ENCODE data around the gene TRDN. TPM values are rescaled to one million over a fixed set of nuclear protein-coding genes. Genes with fewer than 3 reads are reported as not detected.

TRDN gene
- total and polyA plus RNA-seq, 3 donors from 2014 or later = 2.8 to 3.7 (median 3.2) TPM

DNA sequence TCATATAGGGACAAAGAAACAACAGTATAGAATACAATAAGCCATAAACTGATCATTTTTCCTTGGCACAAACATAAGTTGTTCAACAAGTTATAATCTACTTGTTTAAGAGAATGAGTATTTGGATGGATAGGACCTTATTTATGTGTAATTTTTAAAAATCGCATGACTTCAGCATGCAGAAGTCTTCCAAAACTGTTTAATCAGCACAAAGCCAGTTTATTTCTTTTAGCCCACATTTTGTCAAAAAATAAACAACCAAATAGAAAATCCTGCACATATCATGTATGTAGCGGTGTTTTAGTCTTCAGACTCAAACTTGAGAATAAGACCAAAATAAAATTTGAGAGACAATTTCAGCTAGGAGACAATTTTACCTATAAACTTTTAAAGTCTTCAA is 304.7 kb downstream of the TRDN start:
- Histone ChIP-seq H3K9me3 (no peaks in the 10 kb centered on the region), H3K4me1 (no peaks in the 10 kb centered on the region), H3K36me3 (ENCODE audit: low read depth, missing control alignments) (no peaks in the 10 kb centered on the region), H3K27me3 (no peaks in the 10 kb centered on the region), H3K27ac (no peak overlapping the region), H3K4me3 (no peak overlapping the region)
- no peak for TF ChIP-seq POLR2A (IDR thresholded peaks at IDR 0.05)
- TF ChIP-seq, protein P1, sequence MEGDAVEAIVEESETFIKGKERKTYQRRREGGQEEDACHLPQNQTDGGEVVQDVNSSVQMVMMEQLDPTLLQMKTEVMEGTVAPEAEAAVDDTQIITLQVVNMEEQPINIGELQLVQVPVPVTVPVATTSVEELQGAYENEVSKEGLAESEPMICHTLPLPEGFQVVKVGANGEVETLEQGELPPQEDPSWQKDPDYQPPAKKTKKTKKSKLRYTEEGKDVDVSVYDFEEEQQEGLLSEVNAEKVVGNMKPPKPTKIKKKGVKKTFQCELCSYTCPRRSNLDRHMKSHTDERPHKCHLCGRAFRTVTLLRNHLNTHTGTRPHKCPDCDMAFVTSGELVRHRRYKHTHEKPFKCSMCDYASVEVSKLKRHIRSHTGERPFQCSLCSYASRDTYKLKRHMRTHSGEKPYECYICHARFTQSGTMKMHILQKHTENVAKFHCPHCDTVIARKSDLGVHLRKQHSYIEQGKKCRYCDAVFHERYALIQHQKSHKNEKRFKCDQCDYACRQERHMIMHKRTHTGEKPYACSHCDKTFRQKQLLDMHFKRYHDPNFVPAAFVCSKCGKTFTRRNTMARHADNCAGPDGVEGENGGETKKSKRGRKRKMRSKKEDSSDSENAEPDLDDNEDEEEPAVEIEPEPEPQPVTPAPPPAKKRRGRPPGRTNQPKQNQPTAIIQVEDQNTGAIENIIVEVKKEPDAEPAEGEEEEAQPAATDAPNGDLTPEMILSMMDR (IDR thresholded peaks at IDR 0.05) = no peak
- intact Hi-C loops (cut with DNase I; ENCODE audit: low total_unique reads) = no loop called here
- WGBS, 2 donors = 90% methylated on average over 2 of the region's 2 CpGs
- no peak for DNase-seq

- H3K27me3 ChIP-seq = no peaks in the 10 kb centered on the region
- no peaks in the 10 kb centered on the region for H3K36me3 ChIP-seq (ENCODE audit: low read depth, missing control alignments)
- TF ChIP-seq, protein P1 (IDR thresholded peaks at IDR 0.05) = no peak
- no peak for TF ChIP-seq POLR2A (IDR thresholded peaks at IDR 0.05)
- H3K9me3 ChIP-seq = no peaks in the 10 kb centered on the region
- intact Hi-C loops (cut with DNase I; ENCODE audit: low total_unique reads) = no loop called here
- no peak overlapping the region for H3K4me3 ChIP-seq
- H3K27ac ChIP-seq = no peak overlapping the region
- DNase-seq = no peak
- no peaks in the 10 kb centered on the region for H3K4me1 ChIP-seq
Measured at GRCh38 chr6:123329337-123329736, 307.4 kb downstream of the TRDN start.

DNA sequence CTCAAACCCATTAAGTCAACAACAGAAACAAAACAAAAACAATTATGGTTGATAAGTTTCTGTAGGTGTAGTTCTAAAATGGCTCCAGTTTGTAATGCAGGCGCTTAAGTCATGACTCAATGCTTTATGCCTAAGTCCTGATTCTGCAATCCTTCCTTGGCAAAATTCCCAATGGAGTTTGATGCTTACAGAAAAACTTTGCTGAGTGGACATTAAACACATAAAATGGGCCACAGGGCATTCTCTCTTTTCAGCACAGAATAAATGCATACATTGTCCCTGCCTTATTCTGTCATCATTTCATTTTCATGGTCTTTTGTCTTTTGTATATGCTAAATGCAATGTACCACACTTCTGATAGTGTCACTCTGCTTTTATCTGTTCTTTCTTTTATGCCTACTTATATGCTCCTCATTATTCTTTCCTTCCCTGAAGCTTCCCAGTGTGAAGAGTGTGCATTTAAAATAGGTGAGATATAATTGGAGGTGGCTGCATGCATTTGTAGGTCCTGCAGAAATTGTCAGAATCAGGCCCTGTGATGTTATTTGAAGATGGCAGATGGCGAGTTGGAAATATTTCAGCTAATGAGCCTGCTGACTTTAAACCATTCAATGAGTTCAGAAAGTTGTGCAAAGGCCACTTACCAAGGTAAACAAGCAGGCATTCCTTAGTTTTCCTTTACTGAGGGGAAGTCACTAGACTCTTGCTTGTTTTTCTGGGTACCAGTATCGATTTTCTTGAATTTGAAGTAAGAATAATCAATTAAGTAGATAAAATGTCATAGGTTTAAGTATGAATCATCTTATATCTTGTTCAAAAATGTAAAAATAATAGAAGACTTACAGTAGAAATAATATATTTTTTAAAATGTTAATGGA is 313.1 kb downstream of the TRDN start:
- intact Hi-C loops (cut with DNase I; ENCODE audit: low total_unique reads) = no loop called here
- 81 to 90% methylated on average over 3 of the region's 3 CpGs for WGBS, 2 donors
- Histone ChIP-seq H3K4me3 (no peak overlapping the region), H3K27me3 (no peaks in the 10 kb centered on the region), H3K36me3 (ENCODE audit: low read depth, missing control alignments) (no peaks in the 10 kb centered on the region), H3K9me3 (no peaks in the 10 kb centered on the region), H3K4me1 (no peaks in the 10 kb centered on the region), H3K27ac (no peak overlapping the region)
- TF ChIP-seq POLR2A (IDR thresholded peaks at IDR 0.05) = no peak
- TF ChIP-seq, protein P1 (IDR thresholded peaks at IDR 0.05) = no peak
- DNase-seq = no peak

DNA sequence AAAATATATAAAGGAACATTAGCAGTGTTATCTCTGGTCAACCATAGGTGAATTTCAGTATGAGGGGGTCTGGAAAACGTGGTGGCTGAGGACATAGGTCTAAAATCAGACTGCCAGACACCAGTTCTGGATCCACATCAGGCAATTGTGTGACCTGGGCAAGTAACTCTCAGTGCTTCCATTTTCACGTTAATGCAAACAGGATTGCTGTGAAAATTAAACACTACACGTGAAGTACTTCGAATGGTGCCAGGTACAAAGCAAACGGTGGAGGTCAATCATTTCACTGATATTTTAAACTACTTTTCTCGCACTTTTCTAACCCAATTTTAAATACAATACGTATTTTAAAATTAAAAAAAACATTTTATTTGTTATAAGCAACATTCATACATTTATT is 315.7 kb downstream of the TRDN start:
- intact Hi-C loops (cut with DNase I; ENCODE audit: low total_unique reads) = no loop called here
- no peak overlapping the region for H3K27ac ChIP-seq
- H3K27me3 ChIP-seq = no peaks in the 10 kb centered on the region
- H3K4me3 ChIP-seq = no peak overlapping the region
- H3K36me3 ChIP-seq (ENCODE audit: low read depth, missing control alignments) = no peaks in the 10 kb centered on the region
- H3K9me3 ChIP-seq = no peaks in the 10 kb centered on the region
- TF ChIP-seq, protein P1 (IDR thresholded peaks at IDR 0.05) = no peak
- TF ChIP-seq POLR2A (IDR thresholded peaks at IDR 0.05) = no peak
- WGBS, 2 donors = 76 to 81% methylated on average over 7 of the region's 7 CpGs
- H3K4me1 ChIP-seq = no peaks in the 10 kb centered on the region
- no peak for DNase-seq

Measured in testis (tissue), 3 donors.